Activated T-helper 1 cell treated with Interleukin-2 at 50 U/mL for 16 hours (primary cell): ENCODE measurements around the gene ZNF121.

Source experiments
- DNase-seq: peaks from one replicate; pipeline ENCODE4 v3.0.0-alpha.2; 2020; ENCODE audit warnings: low read depth

Gene ZNF121

GRCh38 chr19:9538183-9539058 lies 45.9 kb downstream of the ZNF121 start, which contains the start of gene ZNF426:
TSS of gene ZNF426 (minus strand) at chr19:9538645. CDS start at chr19:9536232, 2,413 bp downstream.
- peak; percentile 65 for DNase-seq

GRCh38 chr19:9535934-9536333 lies 48.4 kb downstream of the ZNF121 start:
- DNase-seq: no peak

- no peak for DNase-seq
These were observed 52.4 kb downstream of the ZNF121 start for GRCh38 chr19:9531933-9532332.

- DNase-seq: no peak
These were observed 55.5 kb downstream of the ZNF121 start for GRCh38 chr19:9528757-9529336.

- no peak for DNase-seq
These were observed 60.3 kb downstream of the ZNF121 start for GRCh38 chr19:9523885-9524474.
